ENCODE results near the gene TPM1. TPM values are rescaled to one million over a fixed set of nuclear protein-coding genes. Genes with fewer than 3 reads are reported as not detected.

TPM1 gene
- total and polyA plus RNA-seq, 8 donors: 230 to 2,605 (median 783) TPM

DNA sequence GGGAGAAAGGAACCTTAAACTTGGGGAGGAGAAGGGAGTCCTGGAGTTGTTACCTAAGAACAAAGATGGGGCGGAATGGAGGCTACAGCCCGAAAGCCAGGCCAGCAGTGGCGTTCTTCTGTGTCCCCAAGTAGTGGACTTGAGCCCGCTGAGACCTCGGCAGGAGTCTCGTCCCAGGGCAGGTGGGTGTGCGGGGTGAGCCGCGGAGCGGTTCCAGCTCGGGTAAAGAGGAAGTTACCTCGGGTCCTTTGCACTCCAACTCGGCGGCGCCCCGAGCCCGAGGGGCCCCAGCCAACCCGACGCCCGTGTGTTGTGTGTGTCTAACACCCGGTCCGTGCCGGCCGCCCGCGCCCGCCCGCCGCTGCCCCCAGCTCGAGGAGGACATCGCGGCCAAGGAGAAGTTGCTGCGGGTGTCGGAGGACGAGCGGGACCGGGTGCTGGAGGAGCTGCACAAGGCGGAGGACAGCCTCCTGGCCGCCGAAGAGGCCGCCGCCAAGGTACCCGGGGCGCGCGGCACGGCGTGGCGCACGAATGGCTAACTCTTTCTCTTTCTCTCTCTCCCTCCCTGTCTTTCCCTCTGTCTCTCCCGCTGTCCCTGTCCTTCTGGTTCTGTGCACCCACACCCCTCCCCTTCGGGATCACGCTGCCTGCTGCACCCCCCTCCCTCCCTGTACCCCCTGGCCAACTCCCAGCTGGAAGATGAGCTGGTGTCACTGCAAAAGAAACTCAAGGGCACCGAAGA lies 959 bp downstream of the TPM1 start:
- Histone ChIP-seq H3K9me3 (no peaks in the 10 kb centered on the region), H3K27me3 (peaks cover 0 to 55% (median 27%) of the 10 kb centered on the region in 3 donors), H3K4me1 (peaks cover 26 to 50% (median 35%) of the 10 kb centered on the region in 4 donors), H3K36me3 (peaks cover 0 to 18% (median 0%) of the 10 kb centered on the region in 4 donors), H3K4me3 (peak overlapping the region; percentile 64 to 83 (median 74)), H3K27ac (peak overlapping the region in 4 of 5 donors; percentile 83 to 96 (median 91))
- peak in 1 of 2 donors; percentile 69 for DNase-seq
- 1 to 2% (median 1%) methylated on average over 20 to 54 of the region's 54 CpGs for WGBS, 5 donors
- TF ChIP-seq, protein P1, sequence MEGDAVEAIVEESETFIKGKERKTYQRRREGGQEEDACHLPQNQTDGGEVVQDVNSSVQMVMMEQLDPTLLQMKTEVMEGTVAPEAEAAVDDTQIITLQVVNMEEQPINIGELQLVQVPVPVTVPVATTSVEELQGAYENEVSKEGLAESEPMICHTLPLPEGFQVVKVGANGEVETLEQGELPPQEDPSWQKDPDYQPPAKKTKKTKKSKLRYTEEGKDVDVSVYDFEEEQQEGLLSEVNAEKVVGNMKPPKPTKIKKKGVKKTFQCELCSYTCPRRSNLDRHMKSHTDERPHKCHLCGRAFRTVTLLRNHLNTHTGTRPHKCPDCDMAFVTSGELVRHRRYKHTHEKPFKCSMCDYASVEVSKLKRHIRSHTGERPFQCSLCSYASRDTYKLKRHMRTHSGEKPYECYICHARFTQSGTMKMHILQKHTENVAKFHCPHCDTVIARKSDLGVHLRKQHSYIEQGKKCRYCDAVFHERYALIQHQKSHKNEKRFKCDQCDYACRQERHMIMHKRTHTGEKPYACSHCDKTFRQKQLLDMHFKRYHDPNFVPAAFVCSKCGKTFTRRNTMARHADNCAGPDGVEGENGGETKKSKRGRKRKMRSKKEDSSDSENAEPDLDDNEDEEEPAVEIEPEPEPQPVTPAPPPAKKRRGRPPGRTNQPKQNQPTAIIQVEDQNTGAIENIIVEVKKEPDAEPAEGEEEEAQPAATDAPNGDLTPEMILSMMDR (IDR thresholded peaks at IDR 0.05): no peak
- TF ChIP-seq POLR2A (IDR thresholded peaks at IDR 0.05) (no peak), EP300 (IDR thresholded peaks at IDR 0.05) (no peak), POLR2AphosphoS5 (IDR thresholded peaks at IDR 0.05) (peak in 2 of 3 donors; percentile 3 to 24)
- intact Hi-C loops (cut with DNase I; ENCODE audit: low total_unique reads): loop anchor here (10.0 kb wide), 1 partner anchor 51 kb away; no protein-coding TSS in a partner anchor

DNA sequence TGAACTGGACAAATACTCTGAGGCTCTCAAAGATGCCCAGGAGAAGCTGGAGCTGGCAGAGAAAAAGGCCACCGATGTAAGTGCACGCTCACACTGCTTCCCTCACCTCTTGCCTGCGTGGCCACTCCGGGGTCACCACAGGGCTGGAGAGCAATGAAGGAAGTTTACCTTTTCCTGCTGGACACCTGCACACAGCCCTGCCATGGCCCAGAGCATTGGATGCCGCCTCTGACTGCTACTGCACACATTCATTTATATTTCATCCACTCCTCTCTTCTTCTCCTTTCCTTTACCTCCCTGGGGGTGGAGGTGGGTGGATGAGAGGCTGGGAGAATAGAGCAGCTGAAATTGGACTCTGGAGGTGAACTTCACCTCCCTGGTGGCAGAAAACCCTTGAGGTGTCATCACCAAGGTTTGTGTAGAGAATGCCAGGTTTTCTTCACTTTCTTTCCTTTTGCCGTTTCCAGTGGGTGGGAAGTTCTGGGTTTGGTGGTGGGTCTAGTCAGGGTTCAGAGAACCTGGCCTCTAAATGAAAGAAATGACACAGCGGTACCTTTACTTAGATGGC lies 1.6 kb downstream of the TPM1 start:
- Histone ChIP-seq H3K27me3 (peaks cover 0 to 55% (median 27%) of the 10 kb centered on the region in 3 donors), H3K4me1 (peaks cover 26 to 55% (median 37%) of the 10 kb centered on the region in 4 donors), H3K27ac (peak overlapping the region; percentile 1 to 96 (median 90)), H3K9me3 (no peaks in the 10 kb centered on the region), H3K4me3 (peak overlapping the region; percentile 64 to 83 (median 74)), H3K36me3 (peaks cover 0 to 18% (median 0%) of the 10 kb centered on the region in 4 donors)
- WGBS, 5 donors: 35 to 50% (median 42%) methylated on average over 7 of the region's 7 CpGs
- intact Hi-C loops (cut with DNase I; ENCODE audit: low total_unique reads): loop anchor here (10.0 kb wide), 1 partner anchor 51 kb away; no protein-coding TSS in a partner anchor
- no peak for TF ChIP-seq EP300 (IDR thresholded peaks at IDR 0.05)
- TF ChIP-seq, protein P1 (IDR thresholded peaks at IDR 0.05): no peak
- TF ChIP-seq POLR2AphosphoS5 (IDR thresholded peaks at IDR 0.05): no peak
- no peak for TF ChIP-seq POLR2A (IDR thresholded peaks at IDR 0.05)
- DNase-seq: no peak

DNA sequence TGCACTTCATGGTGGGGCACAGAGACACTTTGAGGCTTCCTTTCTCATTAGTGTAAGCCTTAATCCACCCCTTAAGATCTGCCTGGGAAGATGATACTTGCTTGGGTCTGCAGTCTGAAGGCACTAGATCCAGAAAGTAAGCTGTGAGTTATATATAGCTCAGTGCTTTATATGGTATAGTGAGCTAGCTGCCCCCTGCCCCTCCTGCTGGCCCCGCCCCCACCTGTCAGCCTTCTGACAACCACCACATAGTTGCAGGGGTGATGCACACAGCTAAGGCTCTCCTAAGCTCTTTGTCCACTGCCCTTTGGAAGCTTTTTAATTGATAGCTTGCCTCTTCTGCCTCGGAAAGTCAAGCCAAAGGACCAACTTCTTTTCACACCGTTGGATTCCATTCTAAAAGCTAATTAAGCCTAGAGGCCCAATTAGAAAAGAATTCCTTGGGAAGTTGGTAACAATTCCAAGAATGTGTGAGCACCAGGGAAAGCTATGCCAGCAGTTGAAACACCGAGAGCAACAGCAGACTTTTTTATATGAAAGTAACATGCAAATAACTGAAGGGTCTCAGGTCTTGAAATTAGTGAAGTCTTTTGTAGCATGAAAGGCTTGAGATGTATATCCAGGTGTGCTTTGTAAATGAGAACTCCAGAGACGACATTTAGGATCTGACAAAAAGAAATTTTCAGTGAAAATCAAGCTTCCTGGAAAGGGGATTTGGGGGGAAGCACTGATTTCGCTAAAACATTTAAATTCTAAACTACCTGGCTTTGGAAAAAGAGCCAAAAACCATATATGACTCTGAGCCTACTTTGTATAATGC lies 2.3 kb downstream of the TPM1 start:
- Histone ChIP-seq H3K9me3 (no peaks in the 10 kb centered on the region), H3K4me1 (peaks cover 26 to 62% (median 42%) of the 10 kb centered on the region in 4 donors), H3K27me3 (peaks cover 0 to 54% (median 27%) of the 10 kb centered on the region in 3 donors), H3K4me3 (peak overlapping the region; percentile 64 to 83 (median 74)), H3K36me3 (peaks cover 0 to 18% (median 0%) of the 10 kb centered on the region in 4 donors), H3K27ac (peak overlapping the region; percentile 1 to 96 (median 90))
- intact Hi-C loops (cut with DNase I; ENCODE audit: low total_unique reads): loop anchor here (10.0 kb wide), 1 partner anchor 50 kb away; no protein-coding TSS in a partner anchor
- peak in 1 of 2 donors; percentile 73 for DNase-seq
- WGBS, 5 donors: 48 to 66% (median 61%) methylated on average over 6 of the region's 6 CpGs
- TF ChIP-seq, protein P1 (IDR thresholded peaks at IDR 0.05): no peak
- peak in 1 of 3 donors; percentile 43 for TF ChIP-seq POLR2AphosphoS5 (IDR thresholded peaks at IDR 0.05)

DNA sequence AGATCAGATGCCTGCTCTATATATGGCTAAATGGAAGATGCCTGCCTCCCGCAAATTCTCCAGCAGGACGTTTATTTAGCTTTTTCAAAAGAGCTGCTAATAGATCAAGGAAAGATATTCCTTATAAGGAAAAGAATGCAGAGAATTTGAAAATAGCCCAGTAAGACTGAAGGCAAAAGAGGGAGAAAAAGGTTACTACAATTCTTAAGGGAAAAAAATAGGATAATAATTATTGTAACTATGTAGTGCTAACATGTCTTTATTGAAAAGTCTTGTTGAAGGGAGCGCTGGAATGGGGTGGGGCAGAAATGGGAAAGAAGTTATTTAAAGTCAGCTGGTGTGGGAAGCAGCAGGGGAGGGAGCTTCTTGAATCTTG lies 2.9 kb downstream of the TPM1 start:
- Histone ChIP-seq H3K4me3 (peak overlapping the region; percentile 64 to 83 (median 74)), H3K27me3 (peaks cover 0 to 48% (median 27%) of the 10 kb centered on the region in 3 donors)

More for the DNA sequence above, 2.9 kb downstream of the TPM1 start:
- peak in 1 of 2 donors; percentile 43 for DNase-seq
- no peak for TF ChIP-seq EP300 (IDR thresholded peaks at IDR 0.05)
- Histone ChIP-seq H3K36me3 (peaks cover 0 to 18% (median 0%) of the 10 kb centered on the region in 4 donors), H3K27ac (peak overlapping the region in 4 of 5 donors; percentile 83 to 96 (median 91)), H3K4me1 (peaks cover 26 to 68% (median 48%) of the 10 kb centered on the region in 4 donors), H3K9me3 (no peaks in the 10 kb centered on the region)
- 41 to 60% (median 53%) methylated on average over 3 of the region's 3 CpGs for WGBS, 5 donors
- intact Hi-C loops (cut with DNase I; ENCODE audit: low total_unique reads): loop anchor here (10.0 kb wide), 1 partner anchor 49 kb away; no protein-coding TSS in a partner anchor
